Ovary (tissue), 9 donors: ENCODE data around the gene GALNT17. TPM values are rescaled to one million over a fixed set of nuclear protein-coding genes. Genes with fewer than 3 reads are reported as not detected.

Experiments used
- DNase-seq, 5 donors: peaks; one replicate each; pipeline ENCODE4 v3.0.0-alpha.2; 2019 to 2020
- H3K27ac ChIP-seq, 2 donors: fragments of 200-600 bp; one replicate each; pipeline versions ENCODE4 v1.5.1 to v1.8.0; 2019 to 2022
- H3K27me3 ChIP-seq: fragments of 200-600 bp; one replicate; pipeline ENCODE4 v1.8.0; 2022
- H3K36me3 ChIP-seq: fragments of 200-600 bp; sonication (generic); one replicate; pipeline ENCODE4 v1.5.1; 2019
- H3K4me1 ChIP-seq: one replicate; pipeline ENCODE4 v1.8.1; 2013; ENCODE audit warnings: mild to moderate bottlenecking, moderate library complexity; ENCODE audit not compliant: insufficient read depth
- H3K4me3 ChIP-seq: fragments of 200-600 bp; sonication (generic); one replicate; pipeline ENCODE4 v1.5.1; 2017
- H3K9me3 ChIP-seq, 2 donors: fragments of 200-600 bp in 1 of 2; sonication (generic) in 1 of 2; one replicate each; pipeline versions ENCODE4 v1.5.1 to v1.8.1; 2013 to 2019; ENCODE audit warnings: mild to moderate bottlenecking in 1 of 2, moderate library complexity in 1 of 2
- EP300 ChIP-seq: sonication (generic); formaldehyde crosslinking; IDR thresholded peaks from one replicate; pipeline ENCODE4 v1.6.1; 2017; ENCODE audit warnings: antibody characterized with exemption
- POLR2A ChIP-seq: fragments of 450-650 bp; IDR thresholded peaks from one replicate; pipeline ENCODE4 v1.6.1; 2017; ENCODE audit warnings: antibody characterized with exemption, mild to moderate bottlenecking, moderate library complexity
- WGBS, 3 donors: extraction: QIAGEN DNeasy Blood & Tissue Kit in 1 of 3; methylation state at CpG; one replicate each; pipeline versions ENCODE4 v1.1.5 to v1.1.7; 2013 to 2017; 5-methylcytosine and 5-hydroxymethylcytosine counted together
- intact Hi-C, 4 donors: fragments of 100-400 bp; cut with DNase I; formaldehyde crosslinking; loops; one replicate each; pipeline versions ENCODE4 v1.11.0 to v1.15.1; 2022 to 2023
- polyA plus RNA-seq, 2 donors: library from polyadenylated mRNA; stranded (reverse); fragments of 200-250 nt in 1 of 2; fragments of 350-450 nt in 1 of 2; fragmentation: Illumina TruSeq in 1 of 2; extraction: RNeasy Lipid Tissue Mini Kit (QIAGEN cat#74804) in 1 of 2; gene quantifications; one replicate each; pipeline ENCODE4 v1.2.3, GENCODE V29; 2013 to 2014
- total RNA-seq, 7 donors: library from RNA; depleted of rRNA in 2 of 7; stranded (reverse); fragments of >200 nt in 2 of 7; fragmentation: NEBNext Ultra II Directional in 3 of 7; extraction: Animal tissue kit (Norgen Biotek cat#: 25700) in 3 of 7; gene quantifications; one replicate each; pipeline versions ENCODE4 v1.1.0 to v1.2.4, GENCODE V29; 2016 to 2023
- TF ChIP-seq, protein P1 (sequence below), 3 donors: fragments of 450-650 bp in 2 of 3; fragments of 200-600 bp in 1 of 3; IDR thresholded peaks; one replicate each; pipeline versions ENCODE4 v1.5.1 to v1.8.0; 2016 to 2022; ENCODE audit warnings: antibody characterized with exemption in 3 of 3, mild to moderate bottlenecking in 1 of 3
- donor health status: DM: no; HTN: no; CAD: no; lungs with moderate emphysema.
- donor health status: DM: no; HTN: no; CAD: no.
- donor health status: Bipolar disorder and iron deficiency.
- donor health status: DM: yes; HTN: yes; CAD: no.
- donor health status: DM: no; HTN: no; CAD: no.
- donor health status: DM: yes; HTN: yes; CAD: no.

The GALNT17 gene
- total and polyA plus RNA-seq, 9 donors: 13.4 to 90.1 (median 57.1) TPM

DNA sequence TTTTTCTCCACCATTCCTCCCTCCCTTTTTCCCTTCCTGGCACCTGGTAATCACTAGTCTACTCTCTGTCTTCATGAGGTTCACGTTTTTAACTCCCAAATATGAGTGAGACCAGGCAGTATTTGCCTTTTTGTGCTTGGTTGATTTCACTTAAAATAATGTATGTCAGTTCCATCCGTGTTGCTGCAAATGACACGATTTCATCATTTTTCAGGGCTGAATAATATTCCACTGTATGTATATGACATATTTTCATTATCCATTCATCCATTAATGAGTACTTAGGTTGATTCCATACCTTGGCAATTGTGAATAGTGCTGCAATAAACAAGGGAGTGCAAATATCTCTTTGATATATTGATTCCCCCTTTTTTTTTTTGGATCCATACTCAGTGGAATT, 25.8 kb downstream of the GALNT17 start:
- Histone ChIP-seq H3K27me3 (no peaks in the 10 kb centered on the region), H3K4me1 (no peaks in the 10 kb centered on the region), H3K9me3 (no peaks in the 10 kb centered on the region), H3K27ac (no peak overlapping the region), H3K4me3 (no peak overlapping the region), H3K36me3 (no peaks in the 10 kb centered on the region)
- 91 to 95% (median 95%) methylated on average over 3 of the region's 3 CpGs for WGBS, 3 donors
- intact Hi-C loops: no loop called here
- TF ChIP-seq, protein P1, sequence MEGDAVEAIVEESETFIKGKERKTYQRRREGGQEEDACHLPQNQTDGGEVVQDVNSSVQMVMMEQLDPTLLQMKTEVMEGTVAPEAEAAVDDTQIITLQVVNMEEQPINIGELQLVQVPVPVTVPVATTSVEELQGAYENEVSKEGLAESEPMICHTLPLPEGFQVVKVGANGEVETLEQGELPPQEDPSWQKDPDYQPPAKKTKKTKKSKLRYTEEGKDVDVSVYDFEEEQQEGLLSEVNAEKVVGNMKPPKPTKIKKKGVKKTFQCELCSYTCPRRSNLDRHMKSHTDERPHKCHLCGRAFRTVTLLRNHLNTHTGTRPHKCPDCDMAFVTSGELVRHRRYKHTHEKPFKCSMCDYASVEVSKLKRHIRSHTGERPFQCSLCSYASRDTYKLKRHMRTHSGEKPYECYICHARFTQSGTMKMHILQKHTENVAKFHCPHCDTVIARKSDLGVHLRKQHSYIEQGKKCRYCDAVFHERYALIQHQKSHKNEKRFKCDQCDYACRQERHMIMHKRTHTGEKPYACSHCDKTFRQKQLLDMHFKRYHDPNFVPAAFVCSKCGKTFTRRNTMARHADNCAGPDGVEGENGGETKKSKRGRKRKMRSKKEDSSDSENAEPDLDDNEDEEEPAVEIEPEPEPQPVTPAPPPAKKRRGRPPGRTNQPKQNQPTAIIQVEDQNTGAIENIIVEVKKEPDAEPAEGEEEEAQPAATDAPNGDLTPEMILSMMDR (IDR thresholded peaks at IDR 0.05): no peak
- TF ChIP-seq POLR2A (no peak), EP300 (no peak)
- DNase-seq: no peak

DNA sequence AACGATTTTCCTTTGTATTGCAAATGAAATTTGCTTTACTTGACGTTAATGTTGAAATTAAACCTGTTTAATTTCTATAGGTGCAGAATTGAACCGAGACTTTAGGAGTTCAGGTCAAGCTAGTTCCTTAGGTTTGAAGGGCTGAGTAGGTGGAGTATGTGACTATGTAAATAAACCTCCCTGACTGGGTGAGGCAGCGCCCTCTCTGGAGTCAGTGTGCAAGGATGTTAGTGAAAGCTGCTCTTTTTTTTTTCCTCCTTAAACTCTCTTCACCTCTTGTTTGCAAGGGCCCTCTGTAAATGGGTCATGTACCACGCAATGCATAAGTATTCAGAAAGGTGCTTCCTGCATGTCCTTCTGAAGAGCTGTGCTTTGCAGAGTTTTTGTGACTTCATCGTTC, 33.8 kb downstream of the GALNT17 start:
- no peaks in the 10 kb centered on the region for H3K9me3 ChIP-seq
- no peaks in the 10 kb centered on the region for H3K4me1 ChIP-seq
- no peak for DNase-seq
- H3K4me3 ChIP-seq: no peak overlapping the region
- H3K27me3 ChIP-seq: no peaks in the 10 kb centered on the region
- intact Hi-C loops: no loop called here
- TF ChIP-seq, protein P1 (IDR thresholded peaks at IDR 0.05): no peak
- TF ChIP-seq EP300 (no peak), POLR2A (no peak)
- H3K27ac ChIP-seq: no peak overlapping the region
- WGBS, 3 donors: 81 to 90% (median 89%) methylated on average over 6 of the region's 6 CpGs
- H3K36me3 ChIP-seq: no peaks in the 10 kb centered on the region

DNA sequence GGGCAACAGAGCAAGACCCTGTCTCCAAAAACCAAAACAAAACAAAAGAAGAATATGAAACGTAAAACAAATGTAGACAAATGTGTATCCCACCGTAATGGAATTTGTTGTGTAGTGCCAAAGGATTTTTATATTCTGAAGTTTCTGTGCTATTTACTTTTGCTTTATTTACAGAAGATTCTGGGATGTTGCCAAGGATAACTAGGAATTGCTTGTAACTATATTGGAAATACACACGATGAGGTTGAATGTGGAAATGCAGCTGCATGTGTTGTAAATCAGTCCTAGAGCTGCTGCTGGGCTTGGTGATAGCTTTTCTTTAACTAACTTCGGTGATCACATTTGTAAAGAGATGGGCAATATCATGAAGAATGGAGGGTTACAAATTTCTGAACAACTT, 39.5 kb downstream of the GALNT17 start:
- H3K4me1 ChIP-seq: peaks cover 1% of the 10 kb centered on the region
- TF ChIP-seq POLR2A (no peak), EP300 (no peak)
- TF ChIP-seq, protein P1 (IDR thresholded peaks at IDR 0.05): no peak
- WGBS, 3 donors: 31 to 41% (median 34%) methylated on average over 4 of the region's 4 CpGs
- no peaks in the 10 kb centered on the region for H3K9me3 ChIP-seq
- H3K36me3 ChIP-seq: no peaks in the 10 kb centered on the region
- no peak overlapping the region for H3K27ac ChIP-seq
- H3K4me3 ChIP-seq: no peak overlapping the region
- no peak for DNase-seq
- H3K27me3 ChIP-seq: no peaks in the 10 kb centered on the region
- intact Hi-C loops: no loop called here

DNA sequence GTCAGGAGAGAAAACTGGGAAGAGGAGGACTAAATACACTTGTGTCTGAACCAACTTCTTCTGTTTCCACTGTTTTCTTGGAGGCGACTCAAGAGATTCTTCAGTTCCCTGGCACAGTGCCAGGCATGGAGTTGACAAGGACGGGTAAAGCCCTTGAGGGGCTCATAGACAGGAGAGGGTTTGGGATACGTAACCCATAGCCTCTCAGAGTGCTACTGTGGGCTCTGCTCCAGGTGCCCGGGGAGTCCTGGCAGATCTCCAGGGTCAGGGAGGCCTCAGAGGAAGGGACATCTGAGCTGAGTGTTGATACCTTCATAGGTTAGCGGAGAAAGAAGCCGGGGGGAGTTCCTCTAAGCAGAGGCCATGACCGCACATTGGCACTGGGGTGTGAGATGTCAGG, 42.0 kb downstream of the GALNT17 start:
- H3K27me3 ChIP-seq: no peaks in the 10 kb centered on the region
- no peak for TF ChIP-seq EP300
- TF ChIP-seq, protein P1 (IDR thresholded peaks at IDR 0.05): no peak
- no peak for TF ChIP-seq POLR2A
- peaks cover 1% of the 10 kb centered on the region for H3K4me1 ChIP-seq
- no peak overlapping the region for H3K27ac ChIP-seq
- no peaks in the 10 kb centered on the region for H3K9me3 ChIP-seq
- H3K4me3 ChIP-seq: no peak overlapping the region
- intact Hi-C loops: no loop called here
- 61 to 66% (median 63%) methylated on average over 7 of the region's 7 CpGs for WGBS, 3 donors
- peak; percentile 28 to 64 (median 51) for DNase-seq
- no peaks in the 10 kb centered on the region for H3K36me3 ChIP-seq
